NCI-H187 (cell line): ENCODE results near the gene DNAJC1.
"Not testable (repeated sequence)": the region's sequence is repeated elsewhere in the genome, so short reads cannot be mapped to it uniquely, and the experiment has no call there.

ENCODE experiments used
- DNase-seq, 2 experiments: peaks; one replicate each; lab custom pipeline; 2025; lab: John Stamatoyannopoulos, UW

The DNAJC1 gene

GRCh38 chr10:21827308-21827707 lies 176.2 kb downstream of the DNAJC1 start:
- DNase-seq, result no peak

- no peak for DNase-seq
Measured at GRCh38 chr10:21826725-21827124, 176.8 kb downstream of the DNAJC1 start.

GRCh38 chr10:21825345-21825744 lies 178.2 kb downstream of the DNAJC1 start:
- no peak for DNase-seq

- no peak for DNase-seq
Measured at GRCh38 chr10:21824409-21824808, 179.1 kb downstream of the DNAJC1 start.

- no peak for DNase-seq
Measured at GRCh38 chr10:21823617-21824016, 179.9 kb downstream of the DNAJC1 start.

- DNase-seq, result not testable (repeated sequence)
Measured at GRCh38 chr10:21822273-21822672, 181.3 kb downstream of the DNAJC1 start.

- DNase-seq, result no peak
Measured at GRCh38 chr10:21820952-21821351, 182.6 kb downstream of the DNAJC1 start.

GRCh38 chr10:21818416-21818815 lies 185.1 kb downstream of the DNAJC1 start:
- DNase-seq, result not testable (repeated sequence)

GRCh38 chr10:21814866-21815265 lies 188.7 kb downstream of the DNAJC1 start:
- no peak for DNase-seq

- no peak for DNase-seq
Measured at GRCh38 chr10:21813946-21814345, 189.6 kb downstream of the DNAJC1 start.

- DNase-seq, result no peak
Measured at GRCh38 chr10:21811245-21811585, 192.3 kb downstream of the DNAJC1 start.

- DNase-seq, result no peak
Measured at GRCh38 chr10:21810582-21811244, 192.8 kb downstream of the DNAJC1 start.

GRCh38 chr10:21808550-21808949 lies 195.0 kb downstream of the DNAJC1 start:
- DNase-seq, result no peak

- no peak for DNase-seq
Measured at GRCh38 chr10:21807180-21807579, 196.3 kb downstream of the DNAJC1 start.

GRCh38 chr10:21803374-21803773 lies 200.2 kb downstream of the DNAJC1 start:
- DNase-seq, result no peak

GRCh38 chr10:21801609-21802008 lies 201.9 kb downstream of the DNAJC1 start:
- DNase-seq, result no peak

- no peak for DNase-seq
Measured at GRCh38 chr10:21797984-21798765, 205.4 kb downstream of the DNAJC1 start.

- DNase-seq, result no peak
Measured at GRCh38 chr10:21797533-21797932, 206.0 kb downstream of the DNAJC1 start.

- no peak for DNase-seq
Measured at GRCh38 chr10:21791276-21791675, 212.3 kb downstream of the DNAJC1 start.

GRCh38 chr10:21776883-21777282 lies 226.6 kb downstream of the DNAJC1 start:
- DNase-seq, result no peak

- DNase-seq, result no peak
Measured at GRCh38 chr10:21771219-21771618, 232.3 kb downstream of the DNAJC1 start.

- no peak for DNase-seq
Measured at GRCh38 chr10:21769041-21769440, 234.5 kb downstream of the DNAJC1 start.

GRCh38 chr10:21764466-21765189 lies 238.9 kb downstream of the DNAJC1 start:
- no peak for DNase-seq
